Neural progenitor cell (in vitro differentiated cells): ENCODE data around the gene CFAP161.

Experiments used
- EZH2 ChIP-seq: fragments of 200-600 bp; sonication (generic); IDR thresholded peaks from 2 replicates; pipeline ENCODE4 v1.6.1; 2017; ENCODE audit warnings: antibody characterized with exemption, mild to moderate bottlenecking, moderate library complexity
- TF ChIP-seq, protein P1 (sequence below): fragments of 200-600 bp; sonication (generic); IDR thresholded peaks from 2 replicates; pipeline ENCODE4 v1.5.1; 2017; ENCODE audit warnings: antibody characterized with exemption, mild to moderate bottlenecking

DNA sequence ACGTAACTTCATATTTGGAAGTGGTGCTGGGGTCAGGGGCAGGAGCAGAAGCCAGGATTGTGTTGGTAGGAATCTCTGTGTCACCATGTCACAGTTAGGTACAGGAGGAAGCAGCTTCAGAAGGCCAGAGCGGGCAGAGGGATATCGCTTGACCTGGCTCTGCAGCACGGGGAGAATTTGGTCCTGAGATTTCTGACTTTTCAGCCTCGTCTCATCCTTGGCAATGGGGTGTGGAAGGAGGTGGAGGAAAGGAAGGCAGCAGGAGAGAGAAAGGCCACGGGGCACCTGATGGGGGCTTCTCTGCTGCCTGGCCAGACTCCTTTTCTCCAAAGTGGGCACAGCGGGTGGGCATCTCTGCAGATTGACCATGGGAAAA, 63.2 kb downstream of the CFAP161 start:
- TF ChIP-seq, protein P1, sequence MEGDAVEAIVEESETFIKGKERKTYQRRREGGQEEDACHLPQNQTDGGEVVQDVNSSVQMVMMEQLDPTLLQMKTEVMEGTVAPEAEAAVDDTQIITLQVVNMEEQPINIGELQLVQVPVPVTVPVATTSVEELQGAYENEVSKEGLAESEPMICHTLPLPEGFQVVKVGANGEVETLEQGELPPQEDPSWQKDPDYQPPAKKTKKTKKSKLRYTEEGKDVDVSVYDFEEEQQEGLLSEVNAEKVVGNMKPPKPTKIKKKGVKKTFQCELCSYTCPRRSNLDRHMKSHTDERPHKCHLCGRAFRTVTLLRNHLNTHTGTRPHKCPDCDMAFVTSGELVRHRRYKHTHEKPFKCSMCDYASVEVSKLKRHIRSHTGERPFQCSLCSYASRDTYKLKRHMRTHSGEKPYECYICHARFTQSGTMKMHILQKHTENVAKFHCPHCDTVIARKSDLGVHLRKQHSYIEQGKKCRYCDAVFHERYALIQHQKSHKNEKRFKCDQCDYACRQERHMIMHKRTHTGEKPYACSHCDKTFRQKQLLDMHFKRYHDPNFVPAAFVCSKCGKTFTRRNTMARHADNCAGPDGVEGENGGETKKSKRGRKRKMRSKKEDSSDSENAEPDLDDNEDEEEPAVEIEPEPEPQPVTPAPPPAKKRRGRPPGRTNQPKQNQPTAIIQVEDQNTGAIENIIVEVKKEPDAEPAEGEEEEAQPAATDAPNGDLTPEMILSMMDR: no peak
- no peak for TF ChIP-seq EZH2
